Stimulated activated CD4-positive, alpha-beta T cell treated with anti-CD3 and anti-CD28 coated beads, TNF-alpha, amount 100 ng/mL, for 24 hours (primary cell): Measurements from ENCODE around the gene RPS6KB1.
"Not testable (repeated sequence)": the region's sequence is repeated elsewhere in the genome, so short reads cannot be mapped to it uniquely, and the experiment has no call there.

Source experiments
- DNase-seq, 3 experiments: peaks; one replicate each; pipeline ENCODE4 v3.0.0-alpha.2; 2020; ENCODE audit warnings: low read depth in 3 of 3

Gene RPS6KB1

GRCh38 chr17:59892924-59893675 is at the start of gene RPS6KB1, which contains the start of gene TUBD1:
TSS of gene RPS6KB1 (plus strand) at chr17:59893121. CDS start at chr17:59893185, 64 bp downstream.
TSS of gene TUBD1 (minus strand) at chr17:59892943. CDS start at chr17:59891002, 1,941 bp downstream.
- DNase-seq = peak; percentile 92 to 98 (median 97)

GRCh38 chr17:59844884-59845594 is 47.9 kb upstream of the RPS6KB1 start:
- no peak for DNase-seq

GRCh38 chr17:59845595-59846393 is 47.1 kb upstream of the RPS6KB1 start:
- no peak for DNase-seq

GRCh38 chr17:59846394-59847165 is 46.3 kb upstream of the RPS6KB1 start:
- no peak for DNase-seq

- no peak for DNase-seq
Observed at GRCh38 chr17:59848385-59848668, 44.6 kb upstream of the RPS6KB1 start.

DNA sequence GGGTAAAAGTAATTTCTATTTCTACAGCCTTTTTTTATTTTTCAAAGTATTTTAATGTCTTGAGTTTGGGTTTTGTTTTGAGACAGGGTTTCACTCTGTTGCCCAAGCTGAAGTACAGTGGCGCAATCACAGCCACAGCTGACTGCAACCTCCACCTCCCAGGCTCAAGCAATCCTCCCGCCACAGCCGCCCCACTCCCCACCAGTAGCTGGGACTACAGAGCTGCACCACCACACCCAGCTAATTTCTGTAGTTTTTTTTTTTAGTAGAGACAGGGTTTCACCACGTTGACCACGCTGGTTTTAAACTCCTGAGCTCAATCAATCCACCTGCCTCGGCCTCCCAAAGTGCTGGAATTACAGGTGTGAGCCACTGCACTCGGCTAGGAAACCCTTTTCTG is 44.1 kb upstream of the RPS6KB1 start:
- DNase-seq = peak in 1 of 3 experiments; percentile 63

DNA sequence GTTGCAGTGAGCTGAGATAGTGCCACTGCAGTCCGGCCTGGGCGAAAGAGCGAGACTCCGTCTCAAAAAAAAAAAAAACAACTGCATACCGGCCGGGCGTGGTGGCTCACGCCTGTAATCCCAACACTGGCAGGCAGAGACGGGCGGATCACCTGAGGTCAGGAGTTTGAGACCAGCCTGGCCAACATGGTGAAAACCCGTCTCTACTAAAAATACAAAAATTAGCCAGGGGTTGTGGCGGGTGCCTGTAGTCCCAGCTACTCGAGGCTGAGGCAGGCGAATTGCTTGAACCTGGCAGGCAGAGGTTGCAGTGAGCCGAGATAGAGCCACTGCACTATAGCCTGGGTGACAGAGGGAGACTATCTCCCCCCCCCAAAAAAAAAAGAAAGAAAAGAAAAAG is 42.6 kb upstream of the RPS6KB1 start:
- DNase-seq = not testable (repeated sequence)

GRCh38 chr17:59851439-59852375 is 41.2 kb upstream of the RPS6KB1 start:
- DNase-seq = no peak

GRCh38 chr17:59852847-59853167 is 40.1 kb upstream of the RPS6KB1 start:
- not testable (repeated sequence) for DNase-seq

DNA sequence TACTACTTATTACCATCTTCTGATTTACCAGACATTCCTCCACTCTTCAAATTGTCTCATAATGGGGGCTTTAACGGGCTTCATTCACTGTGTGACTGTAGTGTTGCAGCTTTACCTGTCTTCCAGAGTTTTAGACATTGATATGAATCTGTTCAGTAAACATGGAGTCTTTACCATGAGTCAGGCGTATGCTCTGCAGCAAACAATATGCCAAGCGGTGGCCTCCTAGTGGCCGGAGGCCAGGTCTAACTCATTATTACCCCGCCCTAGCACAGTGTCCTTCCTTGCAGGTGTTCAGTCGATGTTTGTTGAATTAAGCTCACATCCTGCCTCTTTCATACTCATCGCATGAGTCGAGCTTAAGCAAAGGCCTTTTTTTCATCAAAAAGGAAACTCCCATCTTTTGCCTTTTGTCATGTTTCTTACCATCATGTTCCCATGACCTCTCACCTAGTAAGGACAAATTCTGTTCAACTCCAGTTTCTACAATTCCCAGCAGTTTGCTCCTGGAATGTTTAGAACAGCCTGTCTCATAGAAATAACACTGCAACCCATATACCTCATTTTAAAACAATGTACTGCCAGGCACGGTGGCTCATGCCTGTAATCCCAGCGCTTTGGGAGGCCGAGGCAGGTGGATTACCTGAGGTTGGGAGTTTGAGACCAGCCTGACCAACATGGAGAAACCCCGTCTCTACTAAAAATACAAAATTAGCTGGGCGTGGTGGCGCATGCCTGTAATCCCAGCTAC is 39.6 kb upstream of the RPS6KB1 start:
- DNase-seq = peak in 1 of 3 experiments; percentile 62

DNA sequence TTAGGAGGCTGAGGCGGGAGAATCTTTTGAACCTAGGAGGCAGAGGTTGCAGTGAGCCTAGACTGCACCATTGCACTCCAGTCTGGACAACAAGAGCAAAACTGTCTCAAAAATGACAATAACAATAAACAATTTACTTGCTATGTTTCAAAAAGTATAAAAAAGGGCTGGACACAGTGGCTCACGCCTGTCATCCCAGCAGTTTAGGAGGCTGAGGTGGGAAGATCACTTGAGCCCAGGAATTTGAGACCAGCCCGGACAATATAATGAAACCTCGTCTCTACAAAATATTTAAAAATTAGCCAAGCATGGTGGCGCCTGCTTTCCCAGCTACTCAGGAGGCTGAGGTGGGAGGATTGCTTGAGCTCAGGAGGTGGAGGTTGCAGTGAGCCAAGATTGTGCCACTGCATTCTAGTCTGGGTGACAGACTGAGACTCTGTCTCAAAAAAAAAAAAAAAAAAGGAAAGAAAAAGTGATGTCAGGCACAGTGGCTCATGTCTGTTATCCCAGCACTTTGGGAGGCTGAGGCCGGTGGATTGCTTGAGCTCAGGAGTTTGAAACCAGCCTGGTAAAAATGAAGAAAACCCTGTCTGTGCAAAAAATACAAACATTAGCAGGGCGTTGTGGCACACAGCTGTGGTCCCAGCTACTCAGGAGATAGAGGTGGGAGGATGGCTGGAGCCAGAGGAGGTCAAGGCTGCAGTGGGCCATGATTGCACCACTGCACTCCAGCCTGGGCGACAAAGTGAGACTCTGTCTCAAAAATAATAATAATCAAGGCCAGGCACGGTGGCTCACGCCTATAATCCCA is 38.8 kb upstream of the RPS6KB1 start:
- DNase-seq = not testable (repeated sequence)

DNA sequence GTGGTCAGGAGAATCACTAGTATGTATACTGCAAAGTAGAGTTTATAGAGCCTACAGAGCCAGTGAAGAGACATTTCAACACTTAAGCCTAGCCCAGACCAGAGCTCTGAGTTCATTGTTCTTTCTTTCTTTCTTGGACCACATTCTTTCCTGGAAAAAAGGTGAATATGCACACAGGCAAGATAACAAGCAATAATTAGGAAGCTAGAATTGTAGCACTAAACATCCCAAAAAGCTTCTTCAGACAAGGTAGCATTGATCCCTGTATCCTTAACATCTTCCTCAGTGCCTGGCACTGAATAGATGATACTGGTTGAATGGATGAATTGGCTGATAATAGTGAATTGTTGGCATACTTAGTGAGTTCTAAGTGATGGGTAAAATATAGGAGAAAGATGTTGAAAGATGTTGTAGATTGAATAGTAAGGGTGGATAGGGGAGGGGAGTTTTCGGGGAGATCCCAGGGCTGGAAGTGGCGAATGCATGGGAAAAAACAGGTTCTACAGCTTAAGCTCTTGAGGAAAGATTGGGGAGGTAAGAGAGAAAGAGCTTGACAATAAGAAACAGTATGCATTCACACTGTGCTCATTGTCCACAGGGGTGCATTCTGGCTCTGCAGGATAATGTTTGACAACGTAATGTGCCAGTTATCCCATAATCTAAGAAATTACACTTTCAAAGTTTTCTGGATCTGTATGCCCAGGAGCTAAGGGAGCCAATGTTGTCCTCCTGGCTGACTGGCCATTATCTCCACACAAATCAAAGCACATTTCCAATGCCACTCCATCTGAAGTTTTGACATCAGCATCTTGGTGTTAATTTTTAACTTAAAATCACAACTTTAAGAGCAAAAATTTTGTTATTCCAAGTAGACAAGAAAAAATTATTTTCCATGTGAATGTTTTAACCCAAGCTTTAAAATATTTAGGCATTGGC is 35.8 kb upstream of the RPS6KB1 start:
- DNase-seq = no peak

GRCh38 chr17:59858167-59858816 is 34.6 kb upstream of the RPS6KB1 start:
- DNase-seq = no peak

DNA sequence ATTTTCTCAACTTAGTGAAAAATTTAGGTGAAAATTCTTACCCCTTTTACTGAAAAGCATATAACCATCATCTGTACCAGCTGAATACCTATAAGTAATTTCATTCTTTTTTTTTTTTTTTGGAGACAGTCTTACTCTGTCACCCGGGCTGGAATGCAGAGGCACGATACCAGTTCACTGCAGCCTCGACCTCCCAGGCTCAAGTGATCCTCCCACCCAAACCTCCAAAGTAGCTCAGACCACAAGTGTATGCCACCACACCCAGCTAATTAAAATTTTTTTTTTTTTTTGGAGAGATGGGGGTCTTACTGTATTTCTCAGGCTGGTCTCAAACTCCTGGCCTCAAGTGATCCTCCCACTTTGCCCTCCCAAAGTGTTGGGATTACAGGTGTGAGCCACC is 34.0 kb upstream of the RPS6KB1 start:
- DNase-seq = no peak

GRCh38 chr17:59859444-59860025 is 33.4 kb upstream of the RPS6KB1 start:
- DNase-seq = no peak

GRCh38 chr17:59863616-59864015 is 29.3 kb upstream of the RPS6KB1 start:
- DNase-seq = no peak

DNA sequence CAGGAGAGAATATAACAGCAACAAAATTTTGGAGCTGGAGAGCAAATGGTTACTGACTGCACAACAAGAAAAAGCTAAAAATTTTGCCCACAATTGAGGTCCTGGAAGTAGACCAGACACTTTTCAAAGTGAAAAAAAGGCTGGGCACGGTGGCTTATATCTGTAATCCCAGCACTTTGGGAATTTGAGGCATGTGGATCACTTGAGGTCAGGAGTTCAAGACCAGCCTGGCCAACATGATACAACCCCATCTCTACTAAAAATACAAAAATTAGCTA is 23.0 kb upstream of the RPS6KB1 start:
- DNase-seq = no peak
